Prostate gland (tissue), 2 donors: ENCODE results near the gene KLHL26.

Source experiments
- CTCF ChIP-seq, 4 experiments: fragments of 200-600 bp in 2 of 4; fragments of 450-650 bp in 2 of 4; sonication (generic) in 2 of 4; IDR thresholded peaks; 1 replicate in 3 of 4; 2 replicates in 1 of 4; pipeline ENCODE4 v1.5.1; 2016 to 2019; ENCODE audit warnings: antibody characterized with exemption in 4 of 4, mild to moderate bottlenecking in 2 of 4, moderate library complexity in 2 of 4
- POLR2A ChIP-seq: fragments of 450-650 bp; IDR thresholded peaks from one replicate; pipeline ENCODE4 v1.6.1; 2016; ENCODE audit warnings: antibody characterized with exemption, mild to moderate bottlenecking
- POLR2AphosphoS5 ChIP-seq: sonication (generic); formaldehyde crosslinking; IDR thresholded peaks from one replicate; pipeline ENCODE4 v1.6.1; 2017; ENCODE audit warnings: antibody characterized with exemption

- TF ChIP-seq CTCF (IDR thresholded peaks at IDR 0.05) (no peak), POLR2A (no peak), POLR2AphosphoS5 (no peak)
Observed at GRCh38 chr19:18646535-18647370, 9.9 kb downstream of the KLHL26 start.
